ENCODE results near the gene SORCS3.

Gene SORCS3

GRCh38 chr10:104779701-104780100, 138.6 kb downstream of the SORCS3 start:
- no peak for DNase-seq (ENCODE audit: low read depth)

GRCh38 chr10:104780165-104780564, 139.1 kb downstream of the SORCS3 start:
- DNase-seq (ENCODE audit: low read depth): no peak

GRCh38 chr10:104780946-104781595, 140.0 kb downstream of the SORCS3 start:
- DNase-seq (ENCODE audit: low read depth): no peak

- DNase-seq (ENCODE audit: low read depth): no peak
These were observed 143.4 kb downstream of the SORCS3 start for GRCh38 chr10:104784452-104784851.

- no peak for DNase-seq (ENCODE audit: low read depth)
These were observed 150.4 kb downstream of the SORCS3 start for GRCh38 chr10:104791471-104791870.

- DNase-seq (ENCODE audit: low read depth): no peak
These were observed 154.3 kb downstream of the SORCS3 start for GRCh38 chr10:104795411-104795810.

GRCh38 chr10:104796823-104797222, 155.7 kb downstream of the SORCS3 start:
- DNase-seq (ENCODE audit: low read depth): no peak

GRCh38 chr10:104802941-104803340, 161.9 kb downstream of the SORCS3 start:
- no peak for DNase-seq (ENCODE audit: low read depth)

- DNase-seq (ENCODE audit: low read depth): no peak
These were observed 163.8 kb downstream of the SORCS3 start for GRCh38 chr10:104804880-104805279.

- no peak for DNase-seq (ENCODE audit: low read depth)
These were observed 165.7 kb downstream of the SORCS3 start for GRCh38 chr10:104806801-104807200.

GRCh38 chr10:104807581-104808310, 166.7 kb downstream of the SORCS3 start:
- no peak for DNase-seq (ENCODE audit: low read depth)

- no peak for DNase-seq (ENCODE audit: low read depth)
These were observed 168.4 kb downstream of the SORCS3 start for GRCh38 chr10:104809288-104810090.

GRCh38 chr10:104811166-104811565, 170.1 kb downstream of the SORCS3 start:
- no peak for DNase-seq (ENCODE audit: low read depth)

- no peak for DNase-seq (ENCODE audit: low read depth)
These were observed 175.4 kb downstream of the SORCS3 start for GRCh38 chr10:104816501-104816900.

GRCh38 chr10:104819731-104820130, 178.6 kb downstream of the SORCS3 start:
- DNase-seq (ENCODE audit: low read depth): no peak

- DNase-seq (ENCODE audit: low read depth): no peak
These were observed 181.0 kb downstream of the SORCS3 start for GRCh38 chr10:104822088-104822487.

- DNase-seq (ENCODE audit: low read depth): peak; percentile 34
These were observed 183.4 kb downstream of the SORCS3 start for GRCh38 chr10:104824380-104825006.

GRCh38 chr10:104831272-104831671, 190.2 kb downstream of the SORCS3 start:
- no peak for DNase-seq (ENCODE audit: low read depth)

- no peak for DNase-seq (ENCODE audit: low read depth)
These were observed 193.5 kb downstream of the SORCS3 start for GRCh38 chr10:104834580-104834979.

- no peak for DNase-seq (ENCODE audit: low read depth)
These were observed 194.3 kb downstream of the SORCS3 start for GRCh38 chr10:104835422-104835821.

GRCh38 chr10:104842704-104843103, 201.6 kb downstream of the SORCS3 start:
- no peak for DNase-seq (ENCODE audit: low read depth)

GRCh38 chr10:104844073-104844472, 203.0 kb downstream of the SORCS3 start:
- no peak for DNase-seq (ENCODE audit: low read depth)
